Measurements from ENCODE around the gene ADARB2. TPM values are rescaled to one million over a fixed set of nuclear protein-coding genes. Genes with fewer than 3 reads are reported as not detected.

ADARB2 gene
- total and polyA plus RNA-seq, 2 experiments from 2014 or later, result 1.6 to 3.1 TPM

DNA sequence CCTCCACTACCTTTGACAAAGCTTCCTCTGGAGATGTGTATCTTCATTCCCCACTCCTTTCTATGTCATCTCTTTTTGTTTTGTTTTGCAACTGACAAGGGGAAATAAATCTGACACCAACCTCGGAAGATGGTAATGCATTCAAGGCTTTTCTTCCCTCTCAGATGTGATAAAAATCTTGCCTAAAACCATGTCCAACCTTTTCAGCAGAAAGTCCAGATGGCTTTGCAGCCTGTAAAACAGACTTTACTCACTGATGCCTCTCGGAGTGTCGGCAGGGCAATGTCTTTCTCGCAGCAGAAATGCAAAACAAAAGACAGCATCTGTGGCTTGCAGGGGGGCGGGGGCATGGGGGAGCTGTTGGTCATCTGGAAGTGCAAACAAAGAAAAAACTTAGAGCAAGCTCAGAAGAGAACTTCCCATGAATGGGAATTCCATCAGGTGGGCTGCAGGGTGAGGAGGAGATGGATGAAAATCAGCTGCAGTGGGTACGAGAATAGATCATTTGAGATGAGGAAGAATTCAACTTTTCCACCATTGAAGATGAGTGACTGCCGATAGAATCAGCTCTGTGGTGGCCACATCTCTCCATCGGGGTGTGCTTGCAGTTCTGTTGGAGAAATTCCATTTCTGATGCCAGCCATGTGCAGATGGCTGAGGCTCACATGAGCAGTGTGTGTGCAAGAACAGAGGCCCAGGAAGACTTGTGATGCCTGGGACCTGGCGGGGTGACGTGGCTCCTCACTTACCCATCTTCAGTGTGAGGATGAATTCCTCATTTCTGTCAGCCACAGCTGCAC lies 443.5 kb downstream of the ADARB2 start:
- Histone ChIP-seq H3K27me3 (no peaks in the 10 kb centered on the region), H3K4me3 (no peak overlapping the region), H3K9me3 (ENCODE audit: low read depth) (no peaks in the 10 kb centered on the region), H3K36me3 (no peaks in the 10 kb centered on the region), H3K4me1 (ENCODE audit: low read depth) (no peaks in the 10 kb centered on the region), H3K27ac (no peak overlapping the region)
- DNase-seq (ENCODE audit: low read depth in 1 of 2, low spot score in 1 of 2), result no peak
- TF ChIP-seq, protein P1, sequence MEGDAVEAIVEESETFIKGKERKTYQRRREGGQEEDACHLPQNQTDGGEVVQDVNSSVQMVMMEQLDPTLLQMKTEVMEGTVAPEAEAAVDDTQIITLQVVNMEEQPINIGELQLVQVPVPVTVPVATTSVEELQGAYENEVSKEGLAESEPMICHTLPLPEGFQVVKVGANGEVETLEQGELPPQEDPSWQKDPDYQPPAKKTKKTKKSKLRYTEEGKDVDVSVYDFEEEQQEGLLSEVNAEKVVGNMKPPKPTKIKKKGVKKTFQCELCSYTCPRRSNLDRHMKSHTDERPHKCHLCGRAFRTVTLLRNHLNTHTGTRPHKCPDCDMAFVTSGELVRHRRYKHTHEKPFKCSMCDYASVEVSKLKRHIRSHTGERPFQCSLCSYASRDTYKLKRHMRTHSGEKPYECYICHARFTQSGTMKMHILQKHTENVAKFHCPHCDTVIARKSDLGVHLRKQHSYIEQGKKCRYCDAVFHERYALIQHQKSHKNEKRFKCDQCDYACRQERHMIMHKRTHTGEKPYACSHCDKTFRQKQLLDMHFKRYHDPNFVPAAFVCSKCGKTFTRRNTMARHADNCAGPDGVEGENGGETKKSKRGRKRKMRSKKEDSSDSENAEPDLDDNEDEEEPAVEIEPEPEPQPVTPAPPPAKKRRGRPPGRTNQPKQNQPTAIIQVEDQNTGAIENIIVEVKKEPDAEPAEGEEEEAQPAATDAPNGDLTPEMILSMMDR (IDR thresholded peaks at IDR 0.05; ENCODE audit: low read depth, low read length), result no peak

DNA sequence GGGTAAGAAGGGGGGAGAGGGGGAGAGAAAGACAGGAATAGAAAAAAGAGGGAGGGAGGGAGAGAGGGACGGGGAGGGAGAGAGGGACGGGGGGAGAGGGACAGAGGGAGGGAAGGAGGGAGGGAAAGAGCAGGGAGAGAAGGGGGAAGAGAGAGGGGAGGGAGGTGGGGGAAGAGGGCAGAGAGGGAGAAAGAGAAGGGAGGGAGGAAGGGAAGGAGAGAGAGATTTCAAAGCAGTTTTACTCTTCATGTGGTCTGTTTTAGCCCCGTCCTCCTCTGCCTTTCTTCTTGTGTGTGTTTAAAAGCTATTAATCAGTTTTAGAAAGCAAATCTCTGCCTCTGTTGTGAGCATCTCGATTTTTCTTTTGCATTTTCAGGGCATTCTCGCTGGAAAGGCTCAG lies 444.2 kb downstream of the ADARB2 start:
- H3K27ac ChIP-seq, result no peak overlapping the region
- H3K4me3 ChIP-seq, result no peak overlapping the region
- TF ChIP-seq, protein P1 (IDR thresholded peaks at IDR 0.05; ENCODE audit: low read depth, low read length), result no peak

DNA sequence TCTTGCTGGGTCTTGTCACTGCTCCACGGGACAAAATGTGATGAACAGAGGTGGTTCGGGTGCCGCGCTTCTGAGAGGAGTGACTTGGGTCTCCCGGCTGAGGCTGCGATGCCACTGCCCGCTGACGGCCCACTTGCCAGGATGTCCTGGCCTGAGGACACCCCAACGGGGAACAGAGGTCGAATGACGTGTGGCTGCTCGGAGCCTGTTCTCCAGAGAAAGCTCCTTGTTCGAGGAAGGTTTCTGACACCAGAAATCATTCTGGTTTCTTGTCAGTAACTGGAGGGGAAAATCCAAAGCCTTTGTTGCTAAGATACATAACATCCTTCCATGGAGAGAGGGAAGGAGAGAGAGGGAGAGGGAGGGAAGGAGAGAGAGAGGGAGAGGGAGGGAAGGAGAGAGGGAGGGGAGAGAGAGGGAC lies 444.7 kb downstream of the ADARB2 start:
- DNase-seq (ENCODE audit: low read depth in 1 of 2, low spot score in 1 of 2), result no peak
- H3K4me3 ChIP-seq, result no peak overlapping the region
- H3K9me3 ChIP-seq (ENCODE audit: low read depth), result no peaks in the 10 kb centered on the region
- no peaks in the 10 kb centered on the region for H3K4me1 ChIP-seq (ENCODE audit: low read depth)
- no peaks in the 10 kb centered on the region for H3K36me3 ChIP-seq
- H3K27ac ChIP-seq, result no peak overlapping the region
- no peaks in the 10 kb centered on the region for H3K27me3 ChIP-seq
- TF ChIP-seq, protein P1 (IDR thresholded peaks at IDR 0.05; ENCODE audit: low read depth, low read length), result no peak

More for the DNA sequence above, 444.2 kb downstream of the ADARB2 start:
- no peak for DNase-seq (ENCODE audit: low read depth in 1 of 2, low spot score in 1 of 2)
- Histone ChIP-seq H3K27me3 (no peaks in the 10 kb centered on the region), H3K36me3 (no peaks in the 10 kb centered on the region), H3K9me3 (ENCODE audit: low read depth) (no peaks in the 10 kb centered on the region), H3K4me1 (ENCODE audit: low read depth) (no peaks in the 10 kb centered on the region)

DNA sequence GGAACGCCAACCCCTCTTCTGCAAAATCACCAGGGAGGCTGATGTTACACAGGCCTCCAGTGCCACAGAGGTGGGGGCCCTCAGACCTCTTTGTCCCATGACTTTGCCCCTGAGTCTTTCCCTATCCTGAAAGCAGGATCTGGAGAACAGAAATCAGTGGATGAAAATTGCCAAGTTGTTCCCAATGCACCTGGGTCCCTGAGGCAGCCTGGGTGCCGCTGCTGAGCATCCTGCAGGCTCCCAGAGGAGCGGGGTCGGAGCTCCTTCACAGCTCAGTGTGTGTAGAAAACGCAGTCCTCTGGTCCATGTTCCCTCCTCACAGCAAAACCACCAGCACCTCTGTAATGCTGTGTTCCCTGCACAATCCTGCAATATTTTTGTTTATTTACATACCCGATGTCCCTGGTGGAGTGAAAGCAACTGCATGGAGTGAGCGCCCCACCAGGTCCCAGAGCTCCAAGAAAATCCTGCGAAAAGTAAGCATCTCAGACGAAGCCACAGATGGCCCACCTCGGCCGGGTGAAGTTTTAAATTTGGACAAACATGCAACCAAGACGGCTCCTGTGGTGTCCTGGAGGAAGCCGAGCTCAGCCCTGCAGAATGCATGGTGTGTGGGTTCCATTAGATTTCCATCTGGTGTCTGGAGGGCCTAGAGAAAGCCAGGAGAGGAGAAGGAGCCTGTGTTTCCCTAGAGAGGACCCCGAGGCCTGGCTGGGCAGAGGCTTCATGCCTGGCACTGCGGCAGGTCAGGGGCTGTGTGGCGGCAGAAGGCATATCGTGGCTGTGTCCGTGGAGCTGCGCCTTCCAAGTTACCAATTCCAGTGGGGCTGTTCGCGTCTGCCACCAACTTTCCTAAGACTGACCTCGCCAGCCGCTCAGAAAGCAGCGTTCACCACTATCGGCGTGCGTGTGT lies 445.9 kb downstream of the ADARB2 start:
- no peaks in the 10 kb centered on the region for H3K9me3 ChIP-seq (ENCODE audit: low read depth)
- no peaks in the 10 kb centered on the region for H3K36me3 ChIP-seq
- H3K27me3 ChIP-seq, result no peaks in the 10 kb centered on the region
- H3K27ac ChIP-seq, result no peak overlapping the region
- DNase-seq (ENCODE audit: low read depth in 1 of 2, low spot score in 1 of 2), result no peak
- TF ChIP-seq, protein P1 (IDR thresholded peaks at IDR 0.05; ENCODE audit: low read depth, low read length), result no peak
- no peak overlapping the region for H3K4me3 ChIP-seq
- no peaks in the 10 kb centered on the region for H3K4me1 ChIP-seq (ENCODE audit: low read depth)

DNA sequence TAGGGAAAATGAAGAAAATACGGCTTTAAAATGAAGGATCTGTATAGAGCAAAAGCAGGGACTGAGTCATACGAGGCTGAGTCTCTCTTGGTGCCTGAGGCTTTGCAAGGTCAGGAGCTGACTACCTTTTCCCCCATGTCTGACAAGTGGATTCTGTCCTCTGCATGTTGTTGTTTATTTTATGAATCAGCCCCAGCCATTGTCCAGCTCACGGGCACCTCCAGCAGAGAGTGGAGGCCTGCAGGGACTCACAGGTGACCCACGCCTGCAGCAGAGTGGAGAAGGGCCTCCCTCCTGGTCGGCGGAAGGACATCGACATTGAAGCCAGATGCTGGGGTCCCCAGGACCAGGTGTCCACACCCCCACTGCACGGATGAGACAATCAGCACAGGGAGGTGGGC lies 447.3 kb downstream of the ADARB2 start:
- Histone ChIP-seq H3K4me1 (ENCODE audit: low read depth) (no peaks in the 10 kb centered on the region), H3K9me3 (ENCODE audit: low read depth) (no peaks in the 10 kb centered on the region), H3K27me3 (no peaks in the 10 kb centered on the region), H3K36me3 (no peaks in the 10 kb centered on the region), H3K4me3 (no peak overlapping the region), H3K27ac (no peak overlapping the region)
- DNase-seq (ENCODE audit: low read depth in 1 of 2, low spot score in 1 of 2), result no peak
- TF ChIP-seq, protein P1 (IDR thresholded peaks at IDR 0.05; ENCODE audit: low read depth, low read length), result no peak
